ENCODE results near the gene ARSK.

Gene ARSK

GRCh38 chr5:95591490-95591901 lies 36.6 kb downstream of the ARSK start:
- no peak overlapping the region for H3K4me3 Mint-ChIP-seq
- H3K9me3 Mint-ChIP-seq: no peaks in the 10 kb centered on the region
- H3K27me3 Mint-ChIP-seq (ENCODE audit: low read depth, poor library complexity): no peaks in the 10 kb centered on the region
- no peak for DNase-seq
- H3K27ac Mint-ChIP-seq: no peak overlapping the region
- no peak for TF ChIP-seq CTCF (IDR thresholded peaks at IDR 0.05)
- H3K4me1 Mint-ChIP-seq: peaks cover 4% of the 10 kb centered on the region
- peaks cover 23% of the 10 kb centered on the region for H3K36me3 Mint-ChIP-seq (ENCODE audit: low read depth)

GRCh38 chr5:95595289-95595931 lies 40.5 kb downstream of the ARSK start:
- no peak for DNase-seq
- no peaks in the 10 kb centered on the region for H3K27me3 Mint-ChIP-seq (ENCODE audit: low read depth, poor library complexity)

GRCh38 chr5:95599252-95599651 lies 44.4 kb downstream of the ARSK start:
- DNase-seq: no peak
- Mint-ChIP-seq H3K36me3 (ENCODE audit: low read depth) (peaks cover 26% of the 10 kb centered on the region), H3K9me3 (no peaks in the 10 kb centered on the region)

More at GRCh38 chr5:95595289-95595931, 40.5 kb downstream of the ARSK start:
- Mint-ChIP-seq H3K4me1 (peaks cover 8% of the 10 kb centered on the region), H3K9me3 (no peaks in the 10 kb centered on the region), H3K27ac (no peak overlapping the region), H3K36me3 (ENCODE audit: low read depth) (peaks cover 21% of the 10 kb centered on the region), H3K4me3 (no peak overlapping the region)
- no peak for TF ChIP-seq CTCF (IDR thresholded peaks at IDR 0.05)

GRCh38 chr5:95600557-95600956 lies 45.7 kb downstream of the ARSK start:
- H3K9me3 Mint-ChIP-seq: no peaks in the 10 kb centered on the region
- H3K27me3 Mint-ChIP-seq (ENCODE audit: low read depth, poor library complexity): no peaks in the 10 kb centered on the region
- DNase-seq: no peak
- TF ChIP-seq CTCF (IDR thresholded peaks at IDR 0.05): no peak
- H3K4me3 Mint-ChIP-seq: no peak overlapping the region
- H3K36me3 Mint-ChIP-seq (ENCODE audit: low read depth): peaks cover 25% of the 10 kb centered on the region
- H3K4me1 Mint-ChIP-seq: peaks cover 9% of the 10 kb centered on the region
- no peak overlapping the region for H3K27ac Mint-ChIP-seq

More at GRCh38 chr5:95599252-95599651, 44.4 kb downstream of the ARSK start:
- Mint-ChIP-seq H3K4me1 (peaks cover 9% of the 10 kb centered on the region), H3K27ac (peak overlapping the region; percentile 15), H3K27me3 (ENCODE audit: low read depth, poor library complexity) (no peaks in the 10 kb centered on the region), H3K4me3 (no peak overlapping the region)
- TF ChIP-seq CTCF (IDR thresholded peaks at IDR 0.05): no peak

GRCh38 chr5:95605786-95606185 lies 50.9 kb downstream of the ARSK start:
- TF ChIP-seq CTCF (IDR thresholded peaks at IDR 0.05): no peak
- Mint-ChIP-seq H3K36me3 (ENCODE audit: low read depth) (peaks cover 19% of the 10 kb centered on the region), H3K27me3 (ENCODE audit: low read depth, poor library complexity) (no peaks in the 10 kb centered on the region), H3K4me3 (no peak overlapping the region), H3K4me1 (peaks cover 5% of the 10 kb centered on the region), H3K9me3 (no peaks in the 10 kb centered on the region), H3K27ac (no peak overlapping the region)
- DNase-seq: no peak

GRCh38 chr5:95606419-95606818 lies 51.5 kb downstream of the ARSK start:
- Mint-ChIP-seq H3K4me1 (peaks cover 5% of the 10 kb centered on the region), H3K9me3 (no peaks in the 10 kb centered on the region), H3K36me3 (ENCODE audit: low read depth) (peaks cover 15% of the 10 kb centered on the region), H3K4me3 (no peak overlapping the region), H3K27ac (no peak overlapping the region), H3K27me3 (ENCODE audit: low read depth, poor library complexity) (no peaks in the 10 kb centered on the region)
- DNase-seq: no peak
- TF ChIP-seq CTCF (IDR thresholded peaks at IDR 0.05): no peak

All from nephron progenitor cell (in vitro differentiated cells).